Body of pancreas (tissue), 4 donors: ENCODE measurements around the gene PCSK5.

Source experiments
- CTCF ChIP-seq, 7 experiments: fragments of 450-650 bp in 4 of 7; fragments of 200-600 bp in 3 of 7; sonication (generic) in 3 of 7; IDR thresholded peaks; one replicate each; pipeline ENCODE4 v1.5.1; 2016 to 2019; ENCODE audit warnings: antibody characterized with exemption in 7 of 7
- POLR2A ChIP-seq, 3 donors: fragments of 450-650 bp; IDR thresholded peaks; one replicate each; pipeline ENCODE4 v1.6.1; 2016; ENCODE audit warnings: antibody characterized with exemption in 3 of 3, mild to moderate bottlenecking in 2 of 3

GRCh38 chr9:75990156-75990555, 99.7 kb downstream of the PCSK5 start:
- no peak for TF ChIP-seq CTCF (IDR thresholded peaks at IDR 0.05)
- no peak for TF ChIP-seq POLR2A (IDR thresholded peaks at IDR 0.05)
